Measurements from ENCODE around the gene CST9L. TPM values are rescaled to one million over a fixed set of nuclear protein-coding genes. Genes with fewer than 3 reads are reported as not detected.

The CST9L gene
- total RNA-seq, 1 experiment from 2014 or later = not detected

DNA sequence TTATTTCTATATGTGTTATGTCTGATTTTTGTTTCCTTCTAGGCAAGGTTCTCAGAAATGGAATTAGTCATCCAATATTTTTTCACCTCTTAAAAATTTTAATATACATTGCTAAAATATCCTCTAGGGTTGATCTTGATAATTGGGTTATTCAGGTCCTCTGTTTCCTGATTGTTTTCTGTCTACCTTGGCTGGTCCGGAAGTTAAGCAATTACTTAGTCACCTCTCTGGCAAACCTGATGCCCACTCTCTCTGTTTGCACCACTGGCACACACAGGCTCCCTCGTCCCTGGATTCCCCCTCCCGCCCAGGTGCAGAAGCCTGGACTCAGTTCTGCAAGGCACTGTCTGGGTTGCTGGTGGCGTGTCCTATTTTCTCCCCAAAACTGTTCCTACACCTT, 27.7 kb downstream of the CST9L start:
- Histone ChIP-seq H3K4me3 (ENCODE audit: low read depth, low read length) (no peak overlapping the region), H3K36me3 (ENCODE audit: control insufficient read depth, insufficient read depth, low read length) (no peaks in the 10 kb centered on the region), H3K27me3 (replicated peaks; ENCODE audit: control insufficient read depth, insufficient read depth, low read length) (peaks cover 1% of the 10 kb centered on the region; the same call in 1 of the 2 replicates), H3K9me3 (no peaks in the 10 kb centered on the region), H3K4me1 (no peaks in the 10 kb centered on the region)
- intact Hi-C loops (cut with micrococcal nuclease; ENCODE audit: unreplicated experiment) = loop anchor here (10.0 kb wide), 1 partner anchor 64 kb away; the partner anchor contains the start of gene CST9
- no peaks in the 10 kb centered on the region for H3K36me3 Mint-ChIP-seq (ENCODE audit: insufficient read depth, unreplicated experiment)
- no peak overlapping the region for H3K4me3 Mint-ChIP-seq (ENCODE audit: unreplicated experiment)
- H3K9me3 Mint-ChIP-seq (ENCODE audit: unreplicated experiment) = no peaks in the 10 kb centered on the region
- peaks cover 10% of the 10 kb centered on the region for H3K27me3 Mint-ChIP-seq (ENCODE audit: insufficient read depth, unreplicated experiment)
- no peak overlapping the region for H3K27ac Mint-ChIP-seq (ENCODE audit: unreplicated experiment)
- POLR2A ChIA-PET = no interaction called here
- CTCF ChIA-PET = no interaction called here
- TF ChIP-seq, protein P1, sequence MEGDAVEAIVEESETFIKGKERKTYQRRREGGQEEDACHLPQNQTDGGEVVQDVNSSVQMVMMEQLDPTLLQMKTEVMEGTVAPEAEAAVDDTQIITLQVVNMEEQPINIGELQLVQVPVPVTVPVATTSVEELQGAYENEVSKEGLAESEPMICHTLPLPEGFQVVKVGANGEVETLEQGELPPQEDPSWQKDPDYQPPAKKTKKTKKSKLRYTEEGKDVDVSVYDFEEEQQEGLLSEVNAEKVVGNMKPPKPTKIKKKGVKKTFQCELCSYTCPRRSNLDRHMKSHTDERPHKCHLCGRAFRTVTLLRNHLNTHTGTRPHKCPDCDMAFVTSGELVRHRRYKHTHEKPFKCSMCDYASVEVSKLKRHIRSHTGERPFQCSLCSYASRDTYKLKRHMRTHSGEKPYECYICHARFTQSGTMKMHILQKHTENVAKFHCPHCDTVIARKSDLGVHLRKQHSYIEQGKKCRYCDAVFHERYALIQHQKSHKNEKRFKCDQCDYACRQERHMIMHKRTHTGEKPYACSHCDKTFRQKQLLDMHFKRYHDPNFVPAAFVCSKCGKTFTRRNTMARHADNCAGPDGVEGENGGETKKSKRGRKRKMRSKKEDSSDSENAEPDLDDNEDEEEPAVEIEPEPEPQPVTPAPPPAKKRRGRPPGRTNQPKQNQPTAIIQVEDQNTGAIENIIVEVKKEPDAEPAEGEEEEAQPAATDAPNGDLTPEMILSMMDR (IDR thresholded peaks at IDR 0.05; ENCODE audit: insufficient read depth in 1 of 2, low read depth in 1 of 2, low read length in 1 of 2, severe bottlenecking in 1 of 2, unreplicated experiment in 1 of 2) = no peak
- H3K4me1 Mint-ChIP-seq (ENCODE audit: low read depth, unreplicated experiment) = no peaks in the 10 kb centered on the region
- no peak for DNase-seq
- BruUV-seq (replicated peaks) = no TSS peak

- Mint-ChIP-seq H3K27ac (ENCODE audit: unreplicated experiment) (no peak overlapping the region), H3K27me3 (ENCODE audit: insufficient read depth, unreplicated experiment) (peaks cover 2% of the 10 kb centered on the region), H3K36me3 (ENCODE audit: insufficient read depth, unreplicated experiment) (no peaks in the 10 kb centered on the region), H3K9me3 (ENCODE audit: unreplicated experiment) (no peaks in the 10 kb centered on the region), H3K4me1 (ENCODE audit: low read depth, unreplicated experiment) (no peaks in the 10 kb centered on the region), H3K4me3 (ENCODE audit: unreplicated experiment) (no peak overlapping the region)
- ChIA-PET CTCF (no interaction called here), POLR2A (no interaction called here)
- intact Hi-C loops (cut with micrococcal nuclease; ENCODE audit: unreplicated experiment) = no loop called here
- no peak overlapping the region for H3K4me3 ChIP-seq (ENCODE audit: low read depth, low read length)
- no peaks in the 10 kb centered on the region for H3K9me3 ChIP-seq
- no TSS peak for BruUV-seq (replicated peaks)
- H3K27me3 ChIP-seq (replicated peaks; ENCODE audit: control insufficient read depth, insufficient read depth, low read length) = no peaks in the 10 kb centered on the region
- TF ChIP-seq, protein P1 (IDR thresholded peaks at IDR 0.05; ENCODE audit: insufficient read depth in 1 of 2, low read depth in 1 of 2, low read length in 1 of 2, severe bottlenecking in 1 of 2, unreplicated experiment in 1 of 2) = no peak
- H3K4me1 ChIP-seq = no peaks in the 10 kb centered on the region
- DNase-seq = no peak
- H3K36me3 ChIP-seq (ENCODE audit: control insufficient read depth, insufficient read depth, low read length) = no peaks in the 10 kb centered on the region
Observed at GRCh38 chr20:23537030-23537429, 31.3 kb downstream of the CST9L start.

DNA sequence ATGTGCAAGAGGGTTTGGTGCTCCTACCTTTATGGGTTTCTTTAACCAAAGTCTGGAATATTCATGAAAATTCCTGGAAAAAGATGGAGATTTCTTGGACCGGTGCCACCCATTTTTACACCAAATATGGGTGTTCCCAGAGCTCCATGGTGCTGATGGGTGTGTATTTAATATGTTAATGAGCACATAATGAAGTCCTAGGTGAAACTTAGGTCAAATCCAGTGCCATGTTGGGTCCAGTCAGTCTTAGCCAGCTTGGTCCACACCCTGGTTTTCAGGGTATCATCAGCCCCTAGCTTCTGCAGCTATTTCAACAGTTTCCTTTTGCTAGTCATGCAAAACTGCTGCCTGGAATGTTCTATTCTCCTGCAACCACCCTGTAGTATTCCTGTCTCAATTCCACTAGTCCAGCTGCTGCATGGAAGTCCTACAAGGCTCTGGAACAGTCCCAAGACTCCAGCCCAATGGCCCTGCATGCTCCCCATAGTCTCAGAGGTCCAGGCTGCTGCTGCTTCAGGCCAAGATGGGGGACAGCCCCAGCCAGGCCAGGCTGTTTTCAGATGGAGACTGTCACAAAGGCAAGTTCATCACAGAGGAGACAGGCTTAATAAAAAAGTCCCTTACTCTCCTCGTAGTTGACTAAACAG, 31.8 kb downstream of the CST9L start:
- Mint-ChIP-seq H3K4me3 (ENCODE audit: unreplicated experiment) (no peak overlapping the region), H3K4me1 (ENCODE audit: low read depth, unreplicated experiment) (no peaks in the 10 kb centered on the region), H3K27ac (ENCODE audit: unreplicated experiment) (no peak overlapping the region), H3K9me3 (ENCODE audit: unreplicated experiment) (no peaks in the 10 kb centered on the region), H3K36me3 (ENCODE audit: insufficient read depth, unreplicated experiment) (no peaks in the 10 kb centered on the region), H3K27me3 (ENCODE audit: insufficient read depth, unreplicated experiment) (peaks cover 2% of the 10 kb centered on the region)
- Histone ChIP-seq H3K4me3 (ENCODE audit: low read depth, low read length) (no peak overlapping the region), H3K4me1 (no peaks in the 10 kb centered on the region), H3K36me3 (ENCODE audit: control insufficient read depth, insufficient read depth, low read length) (no peaks in the 10 kb centered on the region), H3K9me3 (no peaks in the 10 kb centered on the region), H3K27me3 (replicated peaks; ENCODE audit: control insufficient read depth, insufficient read depth, low read length) (no peaks in the 10 kb centered on the region)
- TF ChIP-seq, protein P1 (IDR thresholded peaks at IDR 0.05; ENCODE audit: insufficient read depth in 1 of 2, low read depth in 1 of 2, low read length in 1 of 2, severe bottlenecking in 1 of 2, unreplicated experiment in 1 of 2) = no peak
- no peak for DNase-seq
- BruUV-seq (replicated peaks) = no TSS peak
- ChIA-PET POLR2A (no interaction called here), CTCF (no interaction called here)
- intact Hi-C loops (cut with micrococcal nuclease; ENCODE audit: unreplicated experiment) = no loop called here

Measured in Caco-2 (cell line).